ENCODE measurements around the gene EMSY. TPM values are rescaled to one million over a fixed set of nuclear protein-coding genes. Genes with fewer than 3 reads are reported as not detected.

The EMSY gene
- total RNA-seq, 1 donor from 2014 or later: 32.1 TPM

GRCh38 chr11:76426660-76427059 is 18.2 kb upstream of the EMSY start:
- intact Hi-C loops (cut with micrococcal nuclease): no loop called here

GRCh38 chr11:76436020-76436419 is 8.8 kb upstream of the EMSY start:
- Mint-ChIP-seq H3K4me3 (no peak overlapping the region), H3K27me3 (peaks cover 3% of the 10 kb centered on the region), H3K36me3 (ENCODE audit: low read depth) (peaks cover 4% of the 10 kb centered on the region), H3K27ac (peak overlapping the region; percentile 26), H3K4me1 (peaks cover 7% of the 10 kb centered on the region), H3K9me3 (peaks cover 3% of the 10 kb centered on the region)
- intact Hi-C loops (cut with micrococcal nuclease): no loop called here
- DNase-seq: no peak

More at GRCh38 chr11:76426660-76427059, 18.2 kb upstream of the EMSY start:
- H3K4me1 Mint-ChIP-seq: peaks cover 14% of the 10 kb centered on the region
- no peaks in the 10 kb centered on the region for H3K36me3 Mint-ChIP-seq (ENCODE audit: low read depth)
- no peaks in the 10 kb centered on the region for H3K9me3 Mint-ChIP-seq
- H3K27me3 Mint-ChIP-seq: peaks cover 16% of the 10 kb centered on the region
- H3K27ac Mint-ChIP-seq: no peak overlapping the region
- H3K4me3 Mint-ChIP-seq: no peak overlapping the region
- DNase-seq: no peak

GRCh38 chr11:76443268-76443980 is 1.4 kb upstream of the EMSY start:
- no peak for DNase-seq
- intact Hi-C loops (cut with micrococcal nuclease): loop anchor here (2.0 kb wide), 1 partner anchor 19 kb away; no protein-coding TSS in a partner anchor
- no peaks in the 10 kb centered on the region for H3K9me3 Mint-ChIP-seq
- H3K36me3 Mint-ChIP-seq (ENCODE audit: low read depth): peaks cover 33% of the 10 kb centered on the region
- H3K4me3 Mint-ChIP-seq: peak overlapping the region; percentile 97
- H3K27me3 Mint-ChIP-seq: no peaks in the 10 kb centered on the region
- H3K27ac Mint-ChIP-seq: peak overlapping the region; percentile 97
- H3K4me1 Mint-ChIP-seq: peaks cover 23% of the 10 kb centered on the region

- Mint-ChIP-seq H3K4me1 (peaks cover 25% of the 10 kb centered on the region), H3K4me3 (peak overlapping the region; percentile 97), H3K9me3 (no peaks in the 10 kb centered on the region), H3K36me3 (ENCODE audit: low read depth) (peaks cover 36% of the 10 kb centered on the region), H3K27ac (peak overlapping the region; percentile 97), H3K27me3 (no peaks in the 10 kb centered on the region)
- intact Hi-C loops (cut with micrococcal nuclease): loop anchor here (1.0 to 2.0 kb wide), 6 partner anchors 63 to 416 kb away; partner anchors contain the start of genes ACER3, GVQW3, THAP12 and WNT11
- no peak for DNase-seq
Measured at GRCh38 chr11:76444065-76444383, 794 bp upstream of the EMSY start.

GRCh38 chr11:76445121-76446084 is 585 bp downstream of the EMSY start:
- H3K9me3 Mint-ChIP-seq: no peaks in the 10 kb centered on the region
- peak overlapping the region; percentile 97 for H3K4me3 Mint-ChIP-seq
- peaks cover 48% of the 10 kb centered on the region for H3K36me3 Mint-ChIP-seq (ENCODE audit: low read depth)
- no peaks in the 10 kb centered on the region for H3K27me3 Mint-ChIP-seq
- peak overlapping the region; percentile 97 for H3K27ac Mint-ChIP-seq
- H3K4me1 Mint-ChIP-seq: peaks cover 28% of the 10 kb centered on the region
- DNase-seq: peak; percentile 89
- intact Hi-C loops (cut with micrococcal nuclease): loop anchor here (2.0 kb wide), 3 partner anchors 75 to 239 kb away; partner anchors contain the start of gene WNT11

GRCh38 chr11:76448506-76448905 is 3.7 kb downstream of the EMSY start:
- H3K4me1 Mint-ChIP-seq: peaks cover 20% of the 10 kb centered on the region
- no peaks in the 10 kb centered on the region for H3K27me3 Mint-ChIP-seq
- intact Hi-C loops (cut with micrococcal nuclease): no loop called here
- no peak overlapping the region for H3K27ac Mint-ChIP-seq
- no peaks in the 10 kb centered on the region for H3K9me3 Mint-ChIP-seq
- H3K4me3 Mint-ChIP-seq: no peak overlapping the region
- H3K36me3 Mint-ChIP-seq (ENCODE audit: low read depth): peaks cover 45% of the 10 kb centered on the region
- DNase-seq: no peak

- Mint-ChIP-seq H3K27me3 (no peaks in the 10 kb centered on the region), H3K36me3 (ENCODE audit: low read depth) (peaks cover 35% of the 10 kb centered on the region), H3K27ac (no peak overlapping the region), H3K4me3 (no peak overlapping the region), H3K9me3 (no peaks in the 10 kb centered on the region), H3K4me1 (peaks cover 10% of the 10 kb centered on the region)
- no peak for DNase-seq
- intact Hi-C loops (cut with micrococcal nuclease): no loop called here
Measured at GRCh38 chr11:76453248-76453647, 8.4 kb downstream of the EMSY start.

GRCh38 chr11:76455331-76455730 is 10.5 kb downstream of the EMSY start:
- H3K4me1 Mint-ChIP-seq: peaks cover 5% of the 10 kb centered on the region
- peaks cover 30% of the 10 kb centered on the region for H3K36me3 Mint-ChIP-seq (ENCODE audit: low read depth)
- intact Hi-C loops (cut with micrococcal nuclease): no loop called here
- DNase-seq: no peak
- H3K27me3 Mint-ChIP-seq: no peaks in the 10 kb centered on the region
- no peak overlapping the region for H3K4me3 Mint-ChIP-seq
- no peaks in the 10 kb centered on the region for H3K9me3 Mint-ChIP-seq
- no peak overlapping the region for H3K27ac Mint-ChIP-seq

GRCh38 chr11:76455931-76456330 is 11.1 kb downstream of the EMSY start:
- no peak for DNase-seq
- Mint-ChIP-seq H3K27ac (no peak overlapping the region), H3K4me1 (peaks cover 5% of the 10 kb centered on the region), H3K36me3 (ENCODE audit: low read depth) (peaks cover 32% of the 10 kb centered on the region), H3K4me3 (no peak overlapping the region), H3K27me3 (no peaks in the 10 kb centered on the region), H3K9me3 (no peaks in the 10 kb centered on the region)
- intact Hi-C loops (cut with micrococcal nuclease): no loop called here

- peaks cover 29% of the 10 kb centered on the region for H3K36me3 Mint-ChIP-seq (ENCODE audit: low read depth)
- H3K9me3 Mint-ChIP-seq: no peaks in the 10 kb centered on the region
- H3K27ac Mint-ChIP-seq: no peak overlapping the region
- intact Hi-C loops (cut with micrococcal nuclease): no loop called here
- H3K4me3 Mint-ChIP-seq: no peak overlapping the region
- no peaks in the 10 kb centered on the region for H3K27me3 Mint-ChIP-seq
- peaks cover 5% of the 10 kb centered on the region for H3K4me1 Mint-ChIP-seq
- DNase-seq: no peak
Measured at GRCh38 chr11:76456571-76456970, 11.8 kb downstream of the EMSY start.

- Mint-ChIP-seq H3K4me3 (no peak overlapping the region), H3K27ac (no peak overlapping the region), H3K9me3 (no peaks in the 10 kb centered on the region), H3K27me3 (no peaks in the 10 kb centered on the region), H3K36me3 (ENCODE audit: low read depth) (peaks cover 31% of the 10 kb centered on the region), H3K4me1 (peaks cover 2% of the 10 kb centered on the region)
- DNase-seq: peak; percentile 25
- intact Hi-C loops (cut with micrococcal nuclease): no loop called here
Measured at GRCh38 chr11:76459299-76459698, 14.5 kb downstream of the EMSY start.

GRCh38 chr11:76459846-76460245 is 15.0 kb downstream of the EMSY start:
- H3K36me3 Mint-ChIP-seq (ENCODE audit: low read depth): peaks cover 36% of the 10 kb centered on the region

GRCh38 chr11:76462317-76462716 is 17.5 kb downstream of the EMSY start:
- Mint-ChIP-seq H3K27me3 (no peaks in the 10 kb centered on the region), H3K9me3 (no peaks in the 10 kb centered on the region), H3K4me3 (no peak overlapping the region)

More at GRCh38 chr11:76459846-76460245, 15.0 kb downstream of the EMSY start:
- no peaks in the 10 kb centered on the region for H3K27me3 Mint-ChIP-seq
- peak; percentile 29 for DNase-seq
- no peak overlapping the region for H3K27ac Mint-ChIP-seq
- H3K9me3 Mint-ChIP-seq: no peaks in the 10 kb centered on the region
- H3K4me1 Mint-ChIP-seq: peaks cover 2% of the 10 kb centered on the region
- intact Hi-C loops (cut with micrococcal nuclease): no loop called here
- H3K4me3 Mint-ChIP-seq: no peak overlapping the region

GRCh38 chr11:76465701-76466100 is 20.9 kb downstream of the EMSY start:
- Mint-ChIP-seq H3K27me3 (no peaks in the 10 kb centered on the region), H3K9me3 (no peaks in the 10 kb centered on the region), H3K36me3 (ENCODE audit: low read depth) (peaks cover 41% of the 10 kb centered on the region), H3K27ac (no peak overlapping the region), H3K4me1 (no peaks in the 10 kb centered on the region), H3K4me3 (no peak overlapping the region)
- peak; percentile 33 for DNase-seq
- intact Hi-C loops (cut with micrococcal nuclease): no loop called here

More at GRCh38 chr11:76462317-76462716, 17.5 kb downstream of the EMSY start:
- Mint-ChIP-seq H3K27ac (no peak overlapping the region), H3K4me1 (no peaks in the 10 kb centered on the region), H3K36me3 (ENCODE audit: low read depth) (peaks cover 47% of the 10 kb centered on the region)
- peak; percentile 36 for DNase-seq
- intact Hi-C loops (cut with micrococcal nuclease): no loop called here
